ENCODE results near the gene RTP2.
"Not testable (repeated sequence)": the region's sequence is repeated elsewhere in the genome, so short reads cannot be mapped to it uniquely, and the experiment has no call there.

The RTP2 gene

GRCh38 chr3:187714404-187714979 lies 12.1 kb upstream of the RTP2 start:
- DNase-seq (ENCODE audit: low spot score), result peak; percentile 75

- no peak for DNase-seq (ENCODE audit: low spot score)
Observed at GRCh38 chr3:187713504-187713903, 11.1 kb upstream of the RTP2 start.

GRCh38 chr3:187709155-187709554 lies 6.8 kb upstream of the RTP2 start:
- no peak for DNase-seq (ENCODE audit: low spot score)

- no peak for DNase-seq (ENCODE audit: low spot score)
Observed at GRCh38 chr3:187708696-187709095, 6.3 kb upstream of the RTP2 start.

GRCh38 chr3:187706971-187707370 lies 4.6 kb upstream of the RTP2 start:
- DNase-seq (ENCODE audit: low spot score), result no peak

GRCh38 chr3:187705164-187705563 lies 2.8 kb upstream of the RTP2 start:
- no peak for DNase-seq (ENCODE audit: low spot score)

- DNase-seq (ENCODE audit: low spot score), result no peak
Observed at GRCh38 chr3:187700249-187700648, 2.1 kb downstream of the RTP2 start.

- no peak for DNase-seq (ENCODE audit: low spot score)
Observed at GRCh38 chr3:187698499-187699399, 3.6 kb downstream of the RTP2 start.

GRCh38 chr3:187696021-187696420 lies 6.3 kb downstream of the RTP2 start:
- no peak for DNase-seq (ENCODE audit: low spot score)

GRCh38 chr3:187695449-187695848 lies 6.9 kb downstream of the RTP2 start:
- no peak for DNase-seq (ENCODE audit: low spot score)

- no peak for DNase-seq (ENCODE audit: low spot score)
Observed at GRCh38 chr3:187694801-187695200, 7.6 kb downstream of the RTP2 start.

- DNase-seq (ENCODE audit: low spot score), result no peak
Observed at GRCh38 chr3:187693431-187693830, 8.9 kb downstream of the RTP2 start.

- no peak for DNase-seq (ENCODE audit: low spot score)
Observed at GRCh38 chr3:187689984-187690383, 12.4 kb downstream of the RTP2 start.

GRCh38 chr3:187686621-187687273 lies 15.6 kb downstream of the RTP2 start:
- no peak for DNase-seq (ENCODE audit: low spot score)

GRCh38 chr3:187685948-187686347 lies 16.4 kb downstream of the RTP2 start:
- no peak for DNase-seq (ENCODE audit: low spot score)

- no peak for DNase-seq (ENCODE audit: low spot score)
Observed at GRCh38 chr3:187684880-187685279, 17.5 kb downstream of the RTP2 start.

GRCh38 chr3:187684444-187684843 lies 17.9 kb downstream of the RTP2 start:
- no peak for DNase-seq (ENCODE audit: low spot score)

GRCh38 chr3:187681756-187682155 lies 20.6 kb downstream of the RTP2 start:
- DNase-seq (ENCODE audit: low spot score), result not testable (repeated sequence)

- peak; percentile 78 for DNase-seq (ENCODE audit: low spot score)
Observed at GRCh38 chr3:187679638-187680396, 22.5 kb downstream of the RTP2 start.

- peak; percentile 52 for DNase-seq (ENCODE audit: low spot score)
Observed at GRCh38 chr3:187678726-187679268, 23.6 kb downstream of the RTP2 start.

GRCh38 chr3:187677604-187678003 lies 24.8 kb downstream of the RTP2 start:
- DNase-seq (ENCODE audit: low spot score), result no peak

- DNase-seq (ENCODE audit: low spot score), result no peak
Observed at GRCh38 chr3:187673012-187673411, 29.3 kb downstream of the RTP2 start.
